Smooth muscle cell (in vitro differentiated cells): ENCODE results near the gene RBFOX2. TPM values are rescaled to one million over a fixed set of nuclear protein-coding genes. Genes with fewer than 3 reads are reported as not detected.

Experiments
- DNase-seq: peaks from one replicate; lab custom pipeline; 2025; ENCODE audit not compliant: unreplicated experiment; lab: John Stamatoyannopoulos, UW
- H2AFZ ChIP-seq: fragments of 200-600 bp; sonication (generic); 2 replicates; pipeline ENCODE4 v1.6.0; 2016; ENCODE audit warnings: antibody characterized with exemption, low read depth, mild to moderate bottlenecking
- H3F3A ChIP-seq: fragments of 200-600 bp; sonication (generic); 2 replicates; pipeline ENCODE4 v1.6.0; 2017; ENCODE audit warnings: antibody characterized with exemption, low read depth
- H3K27ac ChIP-seq: fragments of 200-600 bp; sonication (generic); 2 replicates; pipeline ENCODE4 v1.5.1; 2016; ENCODE audit warnings: low read depth, mild to moderate bottlenecking
- H3K27me3 ChIP-seq: fragments of 200-600 bp; sonication (generic); 2 replicates; pipeline ENCODE4 v1.6.1; 2016; ENCODE audit warnings: low read depth, mild to moderate bottlenecking
- H3K36me3 ChIP-seq: fragments of 200-600 bp; sonication (generic); 2 replicates; pipeline ENCODE4 v1.5.1; 2016; ENCODE audit warnings: low read depth
- H3K4me1 ChIP-seq: fragments of 200-600 bp; sonication (generic); 2 replicates; pipeline ENCODE4 v1.5.1; 2016; ENCODE audit warnings: low read depth
- H3K4me2 ChIP-seq: fragments of 200-600 bp; sonication (generic); 2 replicates; pipeline ENCODE4 v1.6.0; 2016; ENCODE audit warnings: mild to moderate bottlenecking
- H3K4me3 ChIP-seq: fragments of 200-600 bp; sonication (generic); 2 replicates; pipeline ENCODE4 v1.5.1; 2016; ENCODE audit warnings: mild to moderate bottlenecking
- H3K79me2 ChIP-seq: fragments of 200-600 bp; sonication (generic); 2 replicates; pipeline ENCODE4 v1.6.0; 2016; ENCODE audit warnings: low read depth, mild to moderate bottlenecking
- H3K9ac ChIP-seq: fragments of 200-600 bp; sonication (generic); 2 replicates; pipeline ENCODE4 v1.6.0; 2016; ENCODE audit warnings: low read depth
- H3K9me3 ChIP-seq: fragments of 200-600 bp; sonication (generic); replicated peaks from 2 replicates; pipeline ENCODE4 v1.5.1; 2016; ENCODE audit warnings: low read depth
- H4K20me1 ChIP-seq: fragments of 200-600 bp; sonication (generic); 2 replicates; pipeline ENCODE4 v1.6.0; 2016; ENCODE audit warnings: low read depth
- CTCF ChIP-seq: fragments of 200-600 bp; sonication (generic); IDR thresholded peaks from 2 replicates; pipeline ENCODE4 v1.5.1; 2017; ENCODE audit warnings: borderline replicate concordance, mild to moderate bottlenecking, antibody characterized with exemption; ENCODE audit not compliant: insufficient read depth, poor library complexity, severe bottlenecking
- WGBS: methylation state at CpG from one replicate; pipeline ENCODE4 v1.1.7; 2016; ENCODE audit warnings: low lambda C conversion rate; 5-methylcytosine and 5-hydroxymethylcytosine counted together
- polyA plus RNA-seq: library from polyadenylated mRNA; unstranded; fragments of >200 nt; fragmentation: Nextera tagmentation; extraction: Ambion mirVana; gene quantifications from 2 replicates; pipeline ENCODE4 v1.2.1, GENCODE V29; 2016
- total RNA-seq: library from RNA; depleted of rRNA; stranded (reverse); fragments of >200 nt; gene quantifications from 2 replicates; pipeline ENCODE4 v1.2.3, GENCODE V29; 2014

Gene RBFOX2
- total and polyA plus RNA-seq, 2 experiments from 2014 or later = 128 to 144 TPM

DNA sequence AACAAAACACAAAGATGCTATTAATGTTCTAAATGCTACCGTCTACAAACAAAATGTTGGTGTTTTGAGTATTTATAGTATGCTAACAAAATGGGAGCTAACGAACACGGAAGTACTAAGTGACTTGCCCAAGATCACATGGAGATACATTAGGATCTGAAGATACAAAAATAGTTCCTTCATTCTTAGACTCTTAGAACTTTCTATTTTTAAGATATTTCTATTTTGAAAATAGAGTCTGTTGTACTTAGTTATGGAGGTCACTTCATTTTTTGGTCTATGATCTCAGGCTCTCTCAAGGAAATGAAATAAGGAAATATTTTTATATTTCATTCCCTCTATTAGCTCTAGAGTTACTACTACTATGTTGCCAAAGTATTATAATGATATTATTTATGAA, 246.7 kb downstream of the RBFOX2 start:
- peaks cover 7% of the 10 kb centered on the region for H3K4me1 ChIP-seq
- H3K79me2 ChIP-seq = peaks cover 64% of the 10 kb centered on the region
- 95% methylated on average over 3 of the region's 3 CpGs for WGBS
- TF ChIP-seq CTCF = no peak
- no peak overlapping the region for H2AFZ ChIP-seq
- DNase-seq = no peak
- no peaks in the 10 kb centered on the region for H3K27me3 ChIP-seq
- no peak overlapping the region for H3K4me2 ChIP-seq
- no peaks in the 10 kb centered on the region for H3K36me3 ChIP-seq
- no peaks in the 10 kb centered on the region for H3K9me3 ChIP-seq
- peaks cover 100% of the 10 kb centered on the region for H4K20me1 ChIP-seq
- no peak overlapping the region for H3K4me3 ChIP-seq
- no peak overlapping the region for H3K27ac ChIP-seq
- no peak overlapping the region for H3K9ac ChIP-seq
- peaks cover 5% of the 10 kb centered on the region for H3F3A ChIP-seq

DNA sequence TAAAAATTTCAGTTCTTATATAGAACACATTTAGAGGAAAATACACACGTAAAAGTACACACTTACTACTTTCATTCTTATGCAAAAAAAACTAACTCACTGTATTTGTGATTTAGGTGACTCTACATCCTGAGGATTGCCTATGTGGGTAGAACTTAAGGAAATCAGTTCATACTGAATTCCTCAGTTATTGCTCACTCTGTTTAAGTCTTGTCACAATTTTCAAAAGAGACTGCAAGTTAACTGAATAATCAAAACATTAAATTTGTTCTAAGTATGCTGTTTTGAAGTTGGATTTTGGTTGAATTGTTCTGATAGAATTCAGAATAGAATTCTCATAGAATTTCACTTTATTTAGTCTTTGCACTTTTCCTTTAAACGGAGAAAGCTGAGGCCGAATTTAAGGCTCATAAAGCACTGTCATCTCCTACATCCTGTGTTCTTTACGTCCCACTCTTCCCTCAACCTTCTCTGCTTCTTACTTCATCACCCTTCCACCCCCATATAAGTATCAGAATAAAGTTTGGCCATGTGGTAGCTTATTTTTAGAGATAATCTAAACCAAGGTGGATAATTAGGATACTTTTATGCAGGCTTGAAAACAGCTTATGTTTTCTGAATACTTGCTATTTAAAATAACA, 251.2 kb downstream of the RBFOX2 start:
- Histone ChIP-seq H3K4me3 (no peak overlapping the region), H3K9me3 (no peaks in the 10 kb centered on the region), H3K4me2 (peak overlapping the region; percentile 73), H3K27me3 (no peaks in the 10 kb centered on the region), H3K9ac (no peak overlapping the region), H3K36me3 (no peaks in the 10 kb centered on the region), H3F3A (no peaks in the 10 kb centered on the region), H3K4me1 (peaks cover 3% of the 10 kb centered on the region), H3K27ac (peak overlapping the region; percentile 71), H4K20me1 (peaks cover 87% of the 10 kb centered on the region), H3K79me2 (peaks cover 48% of the 10 kb centered on the region), H2AFZ (no peak overlapping the region)
- no peak for DNase-seq
- no peak for TF ChIP-seq CTCF
- 29% methylated on average over 4 of the region's 4 CpGs for WGBS

DNA sequence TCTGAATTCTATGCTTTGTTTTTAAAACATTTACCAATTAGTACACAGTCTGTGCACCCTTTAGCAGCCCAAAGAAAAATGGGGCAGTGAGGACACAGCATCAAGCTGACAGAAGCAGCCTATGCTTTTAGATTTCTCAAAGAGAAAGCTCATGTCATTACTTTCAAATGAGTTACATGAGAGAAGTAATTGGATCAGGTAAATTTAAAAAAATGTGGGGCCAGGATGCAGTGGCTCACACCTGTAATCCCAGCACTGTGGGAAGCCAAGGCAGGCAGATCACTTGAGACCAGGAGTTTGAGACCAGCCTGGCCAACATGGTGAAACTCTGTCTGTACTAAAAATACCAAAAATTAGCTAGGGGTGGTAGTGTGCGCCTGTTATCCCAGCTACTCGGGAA, 253.3 kb downstream of the RBFOX2 start:
- Histone ChIP-seq H3K27me3 (no peaks in the 10 kb centered on the region), H3K4me2 (no peak overlapping the region), H3K4me3 (no peak overlapping the region), H2AFZ (no peak overlapping the region), H4K20me1 (peaks cover 73% of the 10 kb centered on the region), H3K36me3 (no peaks in the 10 kb centered on the region), H3F3A (no peaks in the 10 kb centered on the region), H3K4me1 (peaks cover 3% of the 10 kb centered on the region), H3K9ac (no peak overlapping the region), H3K9me3 (no peaks in the 10 kb centered on the region), H3K27ac (no peak overlapping the region), H3K79me2 (peaks cover 40% of the 10 kb centered on the region)
- no peak for TF ChIP-seq CTCF
- 100% methylated on average over 2 of the region's 2 CpGs for WGBS
- DNase-seq = no peak

DNA sequence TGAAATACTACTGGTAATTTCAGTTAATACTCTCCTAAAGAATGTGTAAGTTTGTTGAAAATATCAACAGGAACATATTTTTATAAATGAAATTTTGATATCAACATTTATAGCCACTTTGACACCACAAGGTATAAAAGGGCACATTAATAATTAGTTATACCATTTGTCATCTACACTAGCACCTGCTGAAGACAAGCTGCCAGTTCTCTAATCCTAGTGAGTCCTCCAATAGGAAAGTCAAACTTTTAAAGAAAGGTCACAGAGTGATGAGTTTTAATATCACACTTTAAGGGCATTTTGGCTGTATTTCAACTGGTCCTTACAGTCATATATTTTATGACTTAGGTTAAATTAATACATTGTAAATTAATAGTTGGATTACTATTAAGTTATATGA, 258.6 kb downstream of the RBFOX2 start:
- H3K9me3 ChIP-seq = no peaks in the 10 kb centered on the region
- no peak for DNase-seq
- H4K20me1 ChIP-seq = peaks cover 44% of the 10 kb centered on the region
- H3K4me1 ChIP-seq = peaks cover 19% of the 10 kb centered on the region
- H3K79me2 ChIP-seq = peaks cover 41% of the 10 kb centered on the region
- H3K4me3 ChIP-seq = no peak overlapping the region
- no peak overlapping the region for H3K27ac ChIP-seq
- no peak for TF ChIP-seq CTCF
- H3K4me2 ChIP-seq = no peak overlapping the region
- H3K27me3 ChIP-seq = no peaks in the 10 kb centered on the region
- H3K36me3 ChIP-seq = no peaks in the 10 kb centered on the region
- no peak overlapping the region for H2AFZ ChIP-seq
- H3K9ac ChIP-seq = no peak overlapping the region
- H3F3A ChIP-seq = no peaks in the 10 kb centered on the region
